Measurements from ENCODE around the gene SRP19.
"Not testable (repeated sequence)": the region's sequence is repeated elsewhere in the genome, so short reads cannot be mapped to it uniquely, and the experiment has no call there.

The SRP19 gene

GRCh38 chr5:112883192-112883591 lies 22.1 kb downstream of the SRP19 start:
- no peak for DNase-seq
- peaks cover 85% of the 10 kb centered on the region for H3K36me3 ChIP-seq

GRCh38 chr5:112885001-112885400 lies 23.9 kb downstream of the SRP19 start:
- no peaks in the 10 kb centered on the region for H3K9me3 ChIP-seq (ENCODE audit: severe bottlenecking)
- H3K4me3 ChIP-seq (ENCODE audit: low read depth, low read length): no peak overlapping the region
- no peak for DNase-seq
- H3K27me3 ChIP-seq (ENCODE audit: insufficient read depth, low read depth, severe bottlenecking): no peaks in the 10 kb centered on the region
- no peak for TF ChIP-seq CTCF (IDR thresholded peaks at IDR 0.05; ENCODE audit: low read depth, low read length)
- peaks cover 72% of the 10 kb centered on the region for H3K36me3 ChIP-seq
- H3K27ac ChIP-seq: peak overlapping the region; percentile 11; the same call in 1 of the 2 replicates

More at GRCh38 chr5:112883192-112883591, 22.1 kb downstream of the SRP19 start:
- Histone ChIP-seq H3K27me3 (ENCODE audit: insufficient read depth, low read depth, severe bottlenecking) (no peaks in the 10 kb centered on the region), H3K9me3 (ENCODE audit: severe bottlenecking) (no peaks in the 10 kb centered on the region), H3K4me3 (ENCODE audit: low read depth, low read length) (no peak overlapping the region), H3K27ac (0 out of 2 replicates have a peak overlapping the region, but pooled peaks have one; percentile 23)
- no peak for TF ChIP-seq CTCF (IDR thresholded peaks at IDR 0.05; ENCODE audit: low read depth, low read length)

- no peaks in the 10 kb centered on the region for H3K27me3 ChIP-seq (ENCODE audit: insufficient read depth, low read depth, severe bottlenecking)
- peaks cover 55% of the 10 kb centered on the region for H3K36me3 ChIP-seq
- no peak overlapping the region for H3K4me3 ChIP-seq (ENCODE audit: low read depth, low read length)
- no peaks in the 10 kb centered on the region for H3K9me3 ChIP-seq (ENCODE audit: severe bottlenecking)
- DNase-seq: no peak
- TF ChIP-seq CTCF (IDR thresholded peaks at IDR 0.05; ENCODE audit: low read depth, low read length): no peak
- H3K27ac ChIP-seq: no peak overlapping the region
Observed at GRCh38 chr5:112886975-112887374, 25.9 kb downstream of the SRP19 start.

DNA sequence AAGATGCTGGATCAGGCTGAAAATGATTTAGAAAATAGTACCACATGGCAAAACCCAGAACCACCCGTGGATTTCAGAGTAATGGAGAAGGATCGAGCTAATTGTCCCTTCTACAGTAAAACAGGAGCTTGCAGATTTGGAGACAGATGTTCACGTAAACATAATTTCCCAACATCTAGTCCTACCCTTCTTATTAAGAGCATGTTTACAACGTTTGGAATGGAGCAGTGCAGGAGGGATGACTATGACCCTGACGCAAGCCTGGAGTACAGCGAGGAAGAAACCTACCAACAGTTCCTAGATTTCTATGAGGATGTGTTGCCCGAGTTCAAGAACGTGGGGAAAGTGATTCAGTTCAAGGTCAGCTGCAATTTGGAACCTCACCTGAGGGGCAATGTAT lies 31.0 kb downstream of the SRP19 start:
- H3K4me3 ChIP-seq (ENCODE audit: low read depth, low read length); H3K27ac ChIP-seq; DNase-seq; H3K9me3 ChIP-seq (ENCODE audit: severe bottlenecking); H3K27me3 ChIP-seq (ENCODE audit: insufficient read depth, low read depth, severe bottlenecking): not testable (repeated sequence)
- peaks cover 33% of the 10 kb centered on the region for H3K36me3 ChIP-seq

DNA sequence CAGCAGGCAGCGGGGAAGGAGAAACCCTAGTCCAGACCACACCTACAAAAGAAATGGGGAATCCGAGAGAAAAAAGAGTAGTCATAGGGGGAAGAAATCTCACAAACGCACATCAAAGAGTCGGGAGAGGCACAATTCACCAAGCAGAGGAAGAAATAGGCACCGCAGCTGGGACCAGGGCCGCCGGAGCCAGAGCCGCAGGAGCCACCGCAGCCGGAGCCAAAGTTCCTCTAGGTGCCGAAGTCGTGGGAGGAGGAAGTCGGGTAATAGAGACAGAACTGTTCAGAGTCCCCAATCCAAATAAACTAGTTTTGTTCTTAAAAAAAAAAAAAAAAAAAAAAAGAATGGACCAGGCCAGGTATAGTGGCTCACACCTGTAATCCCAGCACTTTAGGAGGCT lies 31.7 kb downstream of the SRP19 start:
- peaks cover 30% of the 10 kb centered on the region for H3K36me3 ChIP-seq
- no peak for DNase-seq
- TF ChIP-seq CTCF (IDR thresholded peaks at IDR 0.05; ENCODE audit: low read depth, low read length): no peak
- H3K9me3 ChIP-seq (ENCODE audit: severe bottlenecking): no peaks in the 10 kb centered on the region
- H3K27me3 ChIP-seq (ENCODE audit: insufficient read depth, low read depth, severe bottlenecking): no peaks in the 10 kb centered on the region
- no peak overlapping the region for H3K4me3 ChIP-seq (ENCODE audit: low read depth, low read length)
- H3K27ac ChIP-seq: no peak overlapping the region

DNA sequence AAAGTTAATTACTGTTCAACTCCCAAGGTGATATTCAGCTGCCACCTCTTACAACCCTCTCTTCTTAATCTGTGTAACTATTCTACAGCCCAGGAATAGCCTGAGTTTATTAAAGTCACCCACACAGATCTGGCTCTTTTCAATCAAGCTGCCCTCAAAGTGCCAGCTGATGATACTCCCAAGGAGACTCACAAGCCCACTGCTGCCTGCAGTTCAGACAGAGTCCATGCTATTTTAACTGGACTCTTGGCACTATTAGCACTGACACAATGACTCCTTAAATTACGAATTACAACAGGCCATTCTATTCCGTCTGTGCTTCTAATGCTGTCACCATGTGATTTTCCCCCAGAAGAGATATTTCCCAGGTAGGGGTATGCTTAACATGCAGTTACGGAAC lies 34.6 kb downstream of the SRP19 start:
- no peak for DNase-seq
- no peaks in the 10 kb centered on the region for H3K9me3 ChIP-seq (ENCODE audit: severe bottlenecking)
- TF ChIP-seq CTCF (IDR thresholded peaks at IDR 0.05; ENCODE audit: low read depth, low read length): no peak
- H3K27ac ChIP-seq: peak overlapping the region; percentile 8; the same call in 1 of the 2 replicates
- no peak overlapping the region for H3K4me3 ChIP-seq (ENCODE audit: low read depth, low read length)
- no peaks in the 10 kb centered on the region for H3K27me3 ChIP-seq (ENCODE audit: insufficient read depth, low read depth, severe bottlenecking)
- peaks cover 43% of the 10 kb centered on the region for H3K36me3 ChIP-seq

Data from WERI-Rb-1 (cell line).